SK-MEL-5 (cell line): ENCODE measurements around the gene ISG20L2. TPM values are rescaled to one million over a fixed set of nuclear protein-coding genes. Genes with fewer than 3 reads are reported as not detected.
A peak's percentile ranks its signal among the peaks of the same experiment; 100 is the strongest.

Source experiments
- DNase-seq: peaks from one replicate; pipeline ENCODE4 v3.0.0-alpha.2; 2016; ENCODE audit warnings: low read depth, low spot score
- in situ Hi-C: cut with HindIII; loops from 2 replicates; pipeline ENCODE4 v1.10.0; 2016; ENCODE audit warnings: low sequenced_read_pairs, high pct_unique_total_duplicates, low pct_unique_long_range_greater_than_20kb
- total RNA-seq: library from RNA; depleted of rRNA; stranded (reverse); fragments of >200 nt; shearing (Covaris generic); gene quantifications from 2 replicates; pipeline ENCODE4 v1.2.3, GENCODE V29; 2014; rRNA removed

The ISG20L2 gene
- total RNA-seq, 1 experiment from 2014 or later = 20.0 TPM

DNA sequence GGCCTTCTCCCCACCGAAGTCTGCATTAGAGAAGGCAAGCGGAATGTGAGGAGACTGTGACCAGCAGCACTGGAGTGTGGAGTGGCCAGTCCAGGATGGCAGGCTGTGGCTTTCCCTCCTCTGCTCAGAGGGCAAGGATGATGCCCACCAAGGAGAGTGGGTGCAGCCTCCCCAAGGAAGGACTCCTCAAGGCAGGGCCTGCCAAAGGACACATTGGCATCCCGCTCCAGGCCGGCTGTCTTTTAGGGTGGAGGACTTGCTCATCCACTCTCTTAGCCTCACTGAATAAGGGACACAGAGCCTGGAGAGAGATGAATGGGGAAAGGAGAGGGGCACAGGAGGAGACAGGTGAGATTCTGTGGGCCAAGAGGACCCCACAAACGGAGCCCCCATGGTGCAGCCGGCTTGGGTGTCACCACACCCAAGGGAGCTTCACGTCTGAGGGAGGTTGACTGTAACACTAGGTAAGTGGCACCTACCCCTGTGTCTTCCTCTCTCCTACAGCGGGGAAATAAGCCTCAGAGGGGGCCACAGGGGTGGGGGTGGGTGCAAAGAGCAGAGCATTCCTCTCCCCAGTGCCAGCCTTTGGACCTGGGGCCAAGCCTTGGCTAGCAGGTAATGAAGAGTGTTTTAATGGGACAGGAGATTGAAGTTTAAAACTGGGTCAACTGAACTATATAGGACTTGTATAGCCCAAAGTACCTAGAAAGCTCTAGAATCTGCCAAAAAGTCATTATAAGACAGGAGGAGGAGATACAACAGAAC lies 47.2 kb downstream of the ISG20L2 start:
- no peak for DNase-seq
- in situ Hi-C loops = no loop called here

GRCh38 chr1:156680056-156680455 lies 48.5 kb downstream of the ISG20L2 start:
- in situ Hi-C loops = no loop called here
- DNase-seq = no peak

- DNase-seq = peak; percentile 84
- in situ Hi-C loops = no loop called here
Observed at GRCh38 chr1:156677616-156678596, 50.7 kb downstream of the ISG20L2 start.

DNA sequence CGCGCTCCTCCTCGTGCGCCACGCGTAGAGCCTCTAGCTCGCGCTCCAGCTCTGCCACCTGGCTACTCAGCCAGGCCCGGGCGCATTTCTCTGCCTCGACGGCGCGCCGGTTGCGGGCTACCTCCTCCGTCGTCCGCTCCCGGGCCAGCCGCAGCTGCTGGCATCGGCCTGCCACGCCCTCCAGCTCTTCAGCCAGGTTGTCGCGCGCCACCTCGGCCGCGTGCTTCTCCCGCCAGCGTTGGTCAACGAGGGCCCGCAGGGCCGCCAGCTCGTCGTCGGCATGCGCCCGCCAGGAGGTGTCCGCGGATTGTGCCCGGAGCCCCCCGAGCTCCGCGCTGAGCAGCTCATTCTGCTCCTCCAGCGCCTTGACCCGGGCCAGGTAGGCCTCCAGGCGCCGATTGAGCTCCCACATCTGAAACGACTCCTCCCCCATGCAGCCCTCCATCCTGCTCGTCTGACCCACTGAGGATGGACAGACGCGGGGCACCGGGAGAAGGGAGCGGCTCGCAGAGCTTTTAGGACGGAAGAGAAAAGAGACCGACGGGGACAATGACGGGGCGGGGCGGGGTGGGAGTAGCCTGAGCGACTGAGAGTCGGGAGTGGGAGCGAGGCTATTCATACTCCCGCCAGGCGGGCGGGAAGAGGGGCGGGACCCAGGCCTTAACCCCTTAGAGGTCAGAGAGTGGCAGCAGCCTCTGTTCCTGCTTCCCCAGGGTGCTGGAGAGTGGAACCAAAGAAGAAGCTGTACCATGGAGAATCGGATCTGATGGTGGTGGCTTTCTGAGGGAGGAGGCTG lies 51.5 kb downstream of the ISG20L2 start, which contains the start of gene NES:
Gene NES (minus strand): TSS at position 588 of the 796 bp plus-strand sequence. CDS start 143 bp downstream, at position 445.
- DNase-seq = peak; percentile 77
- in situ Hi-C loops = no loop called here

DNA sequence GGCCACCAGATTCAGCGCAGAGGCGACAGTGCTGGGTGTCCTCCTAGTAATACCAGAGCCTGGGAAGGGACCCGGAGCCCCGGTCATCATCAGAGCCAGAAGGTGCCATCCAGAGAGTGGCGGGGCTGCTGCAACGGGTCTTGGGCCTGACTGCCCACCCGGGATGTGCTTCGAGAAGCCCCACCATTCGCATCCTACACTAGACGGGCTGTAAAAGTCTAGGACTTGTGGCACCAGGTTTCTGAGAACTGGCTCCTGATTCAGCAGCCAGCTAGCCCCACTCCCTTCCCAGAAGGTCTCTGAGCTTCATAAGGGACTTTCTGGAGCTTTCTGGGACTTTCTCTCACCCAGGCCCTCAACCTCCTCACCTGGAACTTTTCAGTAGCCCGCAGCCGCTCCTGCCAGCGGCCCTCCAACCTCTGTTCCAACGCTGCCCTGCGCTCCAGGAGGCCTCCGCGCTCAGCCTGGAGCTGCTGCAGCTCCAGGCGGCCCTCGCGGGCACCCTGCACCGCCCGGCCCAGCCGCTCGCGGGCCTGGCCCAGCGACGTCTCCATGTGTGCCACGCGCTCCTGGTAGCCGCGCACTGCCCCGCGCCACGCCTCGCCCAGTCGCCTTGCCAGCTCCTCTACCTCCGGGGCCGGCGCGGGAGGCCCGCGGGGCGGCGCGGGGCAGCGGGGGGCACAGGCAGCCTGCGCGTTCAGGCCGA lies 52.3 kb downstream of the ISG20L2 start:
- in situ Hi-C loops = no loop called here
- DNase-seq = no peak

GRCh38 chr1:156675210-156676113 lies 53.1 kb downstream of the ISG20L2 start:
- in situ Hi-C loops = no loop called here

DNA sequence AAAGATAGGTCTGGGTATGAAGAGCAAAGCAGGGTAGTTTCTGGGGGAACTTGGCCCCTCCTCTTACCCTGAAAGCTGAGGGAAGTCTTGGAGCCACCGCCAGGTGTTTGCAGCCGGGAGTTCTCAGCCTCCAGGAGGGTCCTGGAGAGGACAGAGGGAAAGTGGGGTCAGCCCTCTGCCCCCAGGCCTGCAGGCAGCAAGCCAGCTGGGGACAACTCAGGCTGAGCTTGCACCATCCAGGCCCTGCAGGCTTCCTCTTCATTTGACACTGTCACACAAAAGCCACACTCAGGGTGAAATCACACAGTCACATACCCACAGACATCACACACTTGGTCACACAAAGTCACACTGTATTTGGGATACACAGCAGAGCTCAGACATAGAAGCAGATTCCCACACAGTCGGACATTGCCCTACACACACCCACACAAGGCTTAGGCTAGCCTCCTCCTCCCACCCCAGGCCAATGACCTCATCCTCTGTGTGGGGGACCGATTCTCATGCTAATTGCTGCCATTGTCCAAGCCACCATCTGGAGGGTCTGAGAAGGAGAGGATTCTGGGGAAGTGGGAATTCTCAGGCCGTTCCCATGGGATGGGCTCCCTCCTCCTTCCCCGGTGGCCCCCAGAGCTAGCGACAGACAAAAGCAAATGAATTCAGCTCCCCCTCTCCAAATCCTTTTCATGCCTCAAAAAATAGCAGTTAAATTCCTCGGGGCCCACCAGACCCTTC lies 55.0 kb downstream of the ISG20L2 start:
- no peak for DNase-seq
- in situ Hi-C loops = no loop called here

More at GRCh38 chr1:156675210-156676113, 53.1 kb downstream of the ISG20L2 start:
- no peak for DNase-seq

Other genes starting within 250 kb of the ISG20L2 start
- 19.6 and 19.9 TPM in 2 replicates for gene MEF2D, start 228.0 kb downstream of the ISG20L2 start, total RNA-seq
- 10.1 and 10.3 TPM in 2 replicates for gene IQGAP3, start 156.2 kb downstream of the ISG20L2 start, total RNA-seq
- gene TTC24, start 149.0 kb downstream of the ISG20L2 start, total RNA-seq = not detected in 2 replicates
- gene NAXE, start 137.0 kb downstream of the ISG20L2 start, total RNA-seq = 216 and 229 TPM in 2 replicates
- 26.4 and 27.3 TPM in 2 replicates for gene GPATCH4, start 127.3 kb downstream of the ISG20L2 start, total RNA-seq
- not detected in 2 replicates for gene HAPLN2, start 109.4 kb downstream of the ISG20L2 start, total RNA-seq
- 34.2 and 43.7 TPM in 2 replicates for gene BCAN, start 86.6 kb downstream of the ISG20L2 start, total RNA-seq
- 81.0 and 97.4 TPM in 2 replicates for gene NES, start 51.4 kb downstream of the ISG20L2 start, total RNA-seq
- gene CRABP2, start 23.2 kb downstream of the ISG20L2 start, total RNA-seq = 0.29 TPM in 1 of 2 replicates, not detected in the other
- gene METTL25B, start 297 bp downstream of the ISG20L2 start, total RNA-seq = 12.5 and 15.1 TPM in 2 replicates
- gene MRPL24, start 12.3 kb upstream of the ISG20L2 start, total RNA-seq = 152 and 180 TPM in 2 replicates
- gene HDGF, start 22.9 kb upstream of the ISG20L2 start, total RNA-seq = 189 and 191 TPM in 2 replicates
- gene PRCC, start 38.8 kb upstream of the ISG20L2 start, total RNA-seq = 30.6 and 34.0 TPM in 2 replicates
- 0.32 TPM in 1 of 2 replicates, not detected in the other for gene SH2D2A, start 88.1 kb upstream of the ISG20L2 start, total RNA-seq
- gene INSRR, start 130.4 kb upstream of the ISG20L2 start, total RNA-seq = not detected in 2 replicates
- gene NTRK1, start 132.1 kb upstream of the ISG20L2 start, total RNA-seq = 0.32 and 0.53 TPM in 2 replicates
- gene PEAR1, start 165.0 kb upstream of the ISG20L2 start, total RNA-seq = not detected in 2 replicates
- not detected in 2 replicates for gene LRRC71, start 191.9 kb upstream of the ISG20L2 start, total RNA-seq